Nephron progenitor cell (in vitro differentiated cells): ENCODE measurements around the gene ARHGEF4.

Source experiments
- DNase-seq: peaks from one replicate; pipeline ENCODE4 v3.0.0; 2021
- H3K27ac Mint-ChIP-seq: 2 replicates; pipeline ENCODE4 v1.8.0; 2021; ENCODE audit warnings: mild to moderate bottlenecking, moderate library complexity, mixed read lengths
- H3K27me3 Mint-ChIP-seq: 2 replicates; pipeline ENCODE4 v1.8.0; 2021; ENCODE audit warnings: mild to moderate bottlenecking, low read depth, mixed read lengths; ENCODE audit not compliant: poor library complexity
- H3K36me3 Mint-ChIP-seq: 2 replicates; pipeline ENCODE4 v1.8.0; 2021; ENCODE audit warnings: low read depth, mixed read lengths
- H3K4me1 Mint-ChIP-seq: 2 replicates; pipeline ENCODE4 v1.8.0; 2021; ENCODE audit warnings: mixed read lengths
- H3K4me3 Mint-ChIP-seq: 2 replicates; pipeline ENCODE4 v1.8.0; 2021; ENCODE audit warnings: mild to moderate bottlenecking, moderate library complexity, mixed read lengths
- H3K9me3 Mint-ChIP-seq: 2 replicates; pipeline ENCODE4 v1.8.0; 2021; ENCODE audit warnings: mild to moderate bottlenecking, moderate library complexity, mixed read lengths
- TF ChIP-seq, protein P1 (sequence below): fragments of 200-600 bp; sonication (generic); IDR thresholded peaks from 2 replicates; pipeline ENCODE4 v1.5.0; 2021; ENCODE audit warnings: antibody characterized with exemption

ARHGEF4 gene

DNA sequence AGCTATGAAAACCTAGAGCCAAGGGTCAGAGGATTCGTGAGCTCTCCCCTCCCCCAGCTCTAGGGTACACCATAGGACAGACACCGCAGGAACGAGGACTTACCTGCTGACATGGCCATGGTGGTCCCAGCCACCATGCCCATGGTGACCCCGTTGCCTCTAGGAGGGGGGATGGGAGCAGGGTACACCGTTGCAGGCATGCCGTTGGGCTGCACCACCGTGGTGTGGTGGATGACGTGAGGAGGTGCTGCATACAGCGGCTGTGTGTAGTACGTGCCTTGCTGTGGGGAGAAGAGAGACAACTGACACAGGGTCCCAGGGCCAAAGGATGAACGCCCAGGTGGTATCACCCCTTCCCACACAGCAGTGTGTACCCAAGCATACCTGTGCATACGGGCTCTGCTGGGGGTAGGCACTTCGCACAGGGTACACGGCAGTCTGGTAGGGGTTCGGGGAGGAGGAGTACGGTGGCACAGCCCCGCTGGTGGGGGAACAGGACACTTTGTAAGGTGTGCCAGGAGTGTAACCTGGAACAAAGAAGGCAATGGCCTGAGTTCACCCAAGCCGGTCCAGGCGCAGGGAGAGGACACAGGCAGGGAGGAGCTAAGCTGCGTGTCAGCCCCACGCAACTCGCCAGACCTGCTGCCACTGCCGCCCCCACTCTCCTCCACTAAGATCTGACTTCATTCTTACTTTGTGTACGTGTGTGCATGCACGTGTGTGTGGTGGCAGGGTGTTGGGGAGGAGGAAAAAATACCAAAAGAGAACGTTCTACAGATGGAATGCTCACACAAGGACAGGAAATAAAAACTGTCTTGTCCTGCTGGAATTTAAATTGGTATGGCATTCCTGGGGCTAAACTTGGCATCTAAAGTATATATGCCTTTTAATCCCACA lies 218.7 kb downstream of the ARHGEF4 start:
- peaks cover 15% of the 10 kb centered on the region for H3K4me1 Mint-ChIP-seq
- peaks cover 84% of the 10 kb centered on the region for H3K36me3 Mint-ChIP-seq
- no peak overlapping the region for H3K4me3 Mint-ChIP-seq
- peak overlapping the region; percentile 67 for H3K27ac Mint-ChIP-seq
- no peaks in the 10 kb centered on the region for H3K9me3 Mint-ChIP-seq
- no peak for DNase-seq
- TF ChIP-seq, protein P1, sequence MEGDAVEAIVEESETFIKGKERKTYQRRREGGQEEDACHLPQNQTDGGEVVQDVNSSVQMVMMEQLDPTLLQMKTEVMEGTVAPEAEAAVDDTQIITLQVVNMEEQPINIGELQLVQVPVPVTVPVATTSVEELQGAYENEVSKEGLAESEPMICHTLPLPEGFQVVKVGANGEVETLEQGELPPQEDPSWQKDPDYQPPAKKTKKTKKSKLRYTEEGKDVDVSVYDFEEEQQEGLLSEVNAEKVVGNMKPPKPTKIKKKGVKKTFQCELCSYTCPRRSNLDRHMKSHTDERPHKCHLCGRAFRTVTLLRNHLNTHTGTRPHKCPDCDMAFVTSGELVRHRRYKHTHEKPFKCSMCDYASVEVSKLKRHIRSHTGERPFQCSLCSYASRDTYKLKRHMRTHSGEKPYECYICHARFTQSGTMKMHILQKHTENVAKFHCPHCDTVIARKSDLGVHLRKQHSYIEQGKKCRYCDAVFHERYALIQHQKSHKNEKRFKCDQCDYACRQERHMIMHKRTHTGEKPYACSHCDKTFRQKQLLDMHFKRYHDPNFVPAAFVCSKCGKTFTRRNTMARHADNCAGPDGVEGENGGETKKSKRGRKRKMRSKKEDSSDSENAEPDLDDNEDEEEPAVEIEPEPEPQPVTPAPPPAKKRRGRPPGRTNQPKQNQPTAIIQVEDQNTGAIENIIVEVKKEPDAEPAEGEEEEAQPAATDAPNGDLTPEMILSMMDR: no peak
- no peaks in the 10 kb centered on the region for H3K27me3 Mint-ChIP-seq

DNA sequence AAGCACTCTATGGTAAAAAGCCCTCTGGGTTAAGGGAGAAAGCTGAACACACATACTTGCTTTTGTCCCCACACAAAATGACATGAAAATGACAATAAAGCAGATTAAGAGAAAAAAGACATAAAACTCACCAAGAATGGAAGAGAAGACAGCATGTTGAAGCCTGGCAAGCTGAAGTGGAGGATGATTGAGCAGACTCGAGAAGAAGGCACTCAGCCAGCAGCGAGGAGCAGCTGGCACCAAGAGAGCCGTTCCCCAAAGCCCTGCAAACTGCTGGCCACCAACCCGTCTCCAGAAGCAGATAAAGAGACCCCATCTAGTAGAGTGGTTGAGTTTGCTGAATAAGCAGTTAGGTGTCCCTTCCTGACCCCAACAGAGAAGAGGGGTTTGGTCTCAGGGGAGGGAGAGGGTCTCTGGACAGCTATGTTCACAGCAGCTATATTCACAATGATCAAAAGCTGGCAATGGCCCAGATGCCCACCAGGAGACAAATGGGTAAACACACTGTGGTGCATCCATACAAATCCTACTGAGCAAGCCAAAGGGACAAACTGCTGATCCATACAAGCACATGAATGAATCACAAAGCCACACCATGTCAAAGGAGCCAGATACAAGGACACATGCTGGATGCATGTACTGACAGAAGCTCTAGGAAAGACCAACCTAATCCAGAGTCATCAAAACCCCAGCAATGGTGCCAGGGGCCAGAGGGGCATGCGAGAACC lies 219.7 kb downstream of the ARHGEF4 start:
- H3K27me3 Mint-ChIP-seq: no peaks in the 10 kb centered on the region
- H3K36me3 Mint-ChIP-seq: peaks cover 85% of the 10 kb centered on the region
- no peaks in the 10 kb centered on the region for H3K9me3 Mint-ChIP-seq
- TF ChIP-seq, protein P1: no peak
- peaks cover 22% of the 10 kb centered on the region for H3K4me1 Mint-ChIP-seq
- DNase-seq: no peak
- H3K4me3 Mint-ChIP-seq: no peak overlapping the region
- H3K27ac Mint-ChIP-seq: peak overlapping the region; percentile 67

DNA sequence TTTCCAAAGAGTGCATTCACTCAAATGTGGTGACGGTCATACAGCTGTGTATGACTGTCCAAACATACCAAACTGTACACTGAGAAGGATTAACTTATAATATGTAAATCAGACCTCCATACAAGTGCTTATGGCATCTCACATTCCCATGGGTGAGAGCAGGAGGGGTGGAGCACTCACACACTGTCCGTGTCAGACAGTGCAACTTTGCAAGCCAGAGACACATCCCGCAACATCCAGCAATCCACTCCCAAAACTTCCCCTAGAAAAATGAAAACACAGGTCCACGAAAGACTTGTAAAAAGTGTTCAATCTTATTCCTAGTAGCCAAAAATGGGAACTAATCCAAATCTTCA lies 220.2 kb downstream of the ARHGEF4 start:
- no peak overlapping the region for H3K4me3 Mint-ChIP-seq
- no peaks in the 10 kb centered on the region for H3K9me3 Mint-ChIP-seq
- TF ChIP-seq, protein P1: no peak
- H3K36me3 Mint-ChIP-seq: peaks cover 85% of the 10 kb centered on the region
- no peak for DNase-seq
- no peak overlapping the region for H3K27ac Mint-ChIP-seq
- peaks cover 27% of the 10 kb centered on the region for H3K4me1 Mint-ChIP-seq
- no peaks in the 10 kb centered on the region for H3K27me3 Mint-ChIP-seq

DNA sequence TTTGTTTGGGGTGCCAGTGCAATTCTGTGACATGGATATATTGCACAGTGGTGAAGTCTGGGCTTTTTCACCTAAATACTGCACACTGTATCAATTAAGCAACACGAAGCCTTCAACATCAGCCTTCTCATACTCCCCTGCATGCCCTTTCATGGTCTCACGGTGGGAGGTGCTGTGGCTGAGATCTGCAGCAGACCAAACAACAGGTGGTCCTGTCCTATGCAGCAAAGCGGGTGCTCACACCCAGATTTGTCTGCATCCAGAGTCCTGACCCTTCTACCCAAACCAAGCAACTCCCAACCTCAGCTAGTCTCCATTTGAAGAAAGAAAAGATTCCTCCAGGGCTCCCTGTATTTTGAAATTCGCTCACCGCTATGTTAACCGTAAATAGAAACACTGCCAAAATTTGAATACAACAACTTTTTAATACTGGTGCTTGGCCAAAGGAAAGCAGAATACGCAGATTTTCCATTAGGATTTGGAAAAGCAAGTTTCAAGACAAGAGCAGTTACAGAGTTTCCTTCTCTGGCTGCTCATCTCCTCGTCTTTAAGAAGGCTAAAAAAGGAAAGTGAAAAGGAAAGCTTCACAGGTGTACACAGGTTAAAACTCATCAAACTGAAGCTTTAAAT lies 221.6 kb downstream of the ARHGEF4 start:
- H3K36me3 Mint-ChIP-seq: peaks cover 83% of the 10 kb centered on the region

DNA sequence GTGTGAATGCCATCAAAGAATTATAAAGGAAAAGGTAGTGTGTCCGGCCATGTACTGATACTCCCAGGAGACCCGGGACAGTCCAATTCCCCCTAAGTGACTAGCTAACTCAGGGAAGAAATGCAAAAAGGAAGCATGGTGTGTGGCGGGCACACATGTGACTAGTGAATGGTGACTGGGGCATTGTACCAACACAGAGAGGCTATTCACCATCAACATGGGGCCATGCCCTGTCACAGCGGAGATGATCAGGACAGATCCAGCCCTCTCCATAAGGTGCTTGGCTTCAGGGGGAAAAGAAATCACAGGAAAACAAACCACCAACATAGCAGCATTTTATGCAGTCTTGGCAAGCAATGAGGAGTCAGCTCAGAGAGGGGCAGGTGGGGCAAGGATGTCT lies 222.2 kb downstream of the ARHGEF4 start:
- no peak for DNase-seq
- Mint-ChIP-seq H3K27ac (no peak overlapping the region), H3K9me3 (no peaks in the 10 kb centered on the region), H3K27me3 (no peaks in the 10 kb centered on the region), H3K36me3 (peaks cover 84% of the 10 kb centered on the region), H3K4me1 (peaks cover 43% of the 10 kb centered on the region), H3K4me3 (no peak overlapping the region)
- TF ChIP-seq, protein P1: no peak

More for the DNA sequence above, 221.6 kb downstream of the ARHGEF4 start:
- Mint-ChIP-seq H3K4me3 (no peak overlapping the region), H3K27ac (no peak overlapping the region), H3K4me1 (peaks cover 38% of the 10 kb centered on the region), H3K27me3 (no peaks in the 10 kb centered on the region), H3K9me3 (no peaks in the 10 kb centered on the region)
- TF ChIP-seq, protein P1: no peak
- DNase-seq: no peak
